ENCODE results near the gene SPTAN1. TPM values are rescaled to one million over a fixed set of nuclear protein-coding genes. Genes with fewer than 3 reads are reported as not detected.

SPTAN1 gene
- total RNA-seq, 1 experiment from 2014 or later, result 229 TPM

DNA sequence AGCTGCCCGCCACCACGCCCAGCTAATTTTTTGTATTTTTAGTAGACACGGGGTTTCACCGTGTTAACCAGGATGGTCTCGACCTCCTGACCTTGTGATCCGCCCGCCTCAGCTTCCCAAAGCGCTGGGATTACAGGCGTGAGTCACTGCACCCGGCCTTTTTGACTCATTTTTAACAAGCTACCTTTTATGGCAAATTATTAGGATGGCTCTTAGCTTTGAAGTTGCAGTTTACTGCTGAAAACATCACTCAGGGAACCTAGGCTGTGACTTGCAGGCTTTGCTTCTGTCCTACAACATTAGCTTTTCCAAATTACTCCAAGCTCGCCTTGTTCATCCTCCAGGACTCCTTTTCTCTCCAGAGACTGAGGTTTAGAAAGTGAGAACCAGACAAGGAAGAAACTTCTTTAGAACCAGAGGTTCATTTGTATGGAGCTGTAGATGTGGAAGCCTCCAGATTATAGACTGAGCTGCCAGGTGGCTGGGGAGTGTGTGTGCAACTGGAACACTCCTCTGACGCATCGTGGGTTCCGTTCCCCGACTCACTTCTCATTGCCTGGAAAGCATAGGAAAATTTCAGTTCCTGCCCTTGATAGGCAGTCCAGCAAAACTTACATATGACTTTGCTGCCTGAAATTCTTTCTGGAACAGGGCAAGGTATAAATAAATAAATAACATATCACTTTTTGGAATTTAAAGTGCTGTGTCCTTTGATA lies 23.8 kb upstream of the SPTAN1 start:
- CTCF ChIA-PET, result no interaction called here
- no peak for ATAC-seq
- Histone ChIP-seq H3K27me3 (ENCODE audit: control insufficient read depth, insufficient read depth, low read length) (no peaks in the 10 kb centered on the region), H3K4me1 (ENCODE audit: control insufficient read depth, insufficient read depth, low read length) (no peaks in the 10 kb centered on the region), H3K36me3 (ENCODE audit: control insufficient read depth, insufficient read depth, low read length) (no peaks in the 10 kb centered on the region), H3K27ac (ENCODE audit: low read length) (no peak overlapping the region), H3K4me3 (ENCODE audit: low read depth in 2 of 2, low read length in 2 of 2) (no peak overlapping the region), H3K9me3 (ENCODE audit: control insufficient read depth, insufficient read depth, low read depth, low read length) (no peaks in the 10 kb centered on the region)
- BruUV-seq (replicated peaks), result no TSS peak
- no peak for TF ChIP-seq TCF7L2 (IDR thresholded peaks at IDR 0.05; ENCODE audit: low read depth, low read length)
- no peak for TF ChIP-seq REST (IDR thresholded peaks at IDR 0.05; ENCODE audit: insufficient read depth in 1 of 2, low read depth in 2 of 2, low read length in 1 of 2)
- no peak for TF ChIP-seq CTCF (IDR thresholded peaks at IDR 0.05)
- no peak for TF ChIP-seq SIN3A (IDR thresholded peaks at IDR 0.05; ENCODE audit: borderline replicate concordance, insufficient read depth, low read depth, low read length)
- TF ChIP-seq POLR2AphosphoS5 (IDR thresholded peaks at IDR 0.05; ENCODE audit: low read depth, low read length), result no peak
- no peak for DNase-seq (ENCODE audit: low read depth, low spot score)
- intact Hi-C loops (cut with micrococcal nuclease; ENCODE audit: unreplicated experiment) (no loop called here), in situ Hi-C loops (cut with HindIII; ENCODE audit: low pct_unique_long_range_greater_than_20kb, low sequenced_read_pairs) (no loop called here)
- POLR2A ChIA-PET, result interaction anchor here (0.6 to 0.7 kb wide), 2 partner anchors 24 to 48 kb away, joined by 3 to 7 read pairs; partner anchors contain the start of gene SPTAN1

- Histone ChIP-seq H3K36me3 (ENCODE audit: control insufficient read depth, insufficient read depth, low read length) (no peaks in the 10 kb centered on the region), H3K9me3 (ENCODE audit: control insufficient read depth, insufficient read depth, low read depth, low read length) (no peaks in the 10 kb centered on the region), H3K4me3 (ENCODE audit: low read depth in 2 of 2, low read length in 2 of 2) (no peak overlapping the region), H3K4me1 (ENCODE audit: control insufficient read depth, insufficient read depth, low read length) (no peaks in the 10 kb centered on the region), H3K27me3 (ENCODE audit: control insufficient read depth, insufficient read depth, low read length) (no peaks in the 10 kb centered on the region), H3K27ac (ENCODE audit: low read length) (no peak overlapping the region)
- in situ Hi-C loops (cut with HindIII; ENCODE audit: low pct_unique_long_range_greater_than_20kb, low sequenced_read_pairs) (no loop called here), intact Hi-C loops (cut with micrococcal nuclease; ENCODE audit: unreplicated experiment) (no loop called here)
- POLR2A ChIA-PET, result no interaction called here
- DNase-seq (ENCODE audit: low read depth, low spot score) (no peak), ATAC-seq (no peak)
- TF ChIP-seq CTCF (IDR thresholded peaks at IDR 0.05), result no peak
- TF ChIP-seq TCF7L2 (IDR thresholded peaks at IDR 0.05; ENCODE audit: low read depth, low read length), result no peak
- no peak for TF ChIP-seq SIN3A (IDR thresholded peaks at IDR 0.05; ENCODE audit: borderline replicate concordance, insufficient read depth, low read depth, low read length)
- TF ChIP-seq REST (IDR thresholded peaks at IDR 0.05; ENCODE audit: insufficient read depth in 1 of 2, low read depth in 2 of 2, low read length in 1 of 2), result no peak
- TF ChIP-seq POLR2AphosphoS5 (IDR thresholded peaks at IDR 0.05; ENCODE audit: low read depth, low read length), result no peak
- no TSS peak for BruUV-seq (replicated peaks)
- CTCF ChIA-PET, result no interaction called here
Observed at GRCh38 chr9:128529191-128529590, 23.2 kb upstream of the SPTAN1 start.
